Omental fat pad (tissue), 4 donors: ENCODE results near the gene GPR155. TPM values are rescaled to one million over a fixed set of nuclear protein-coding genes. Genes with fewer than 3 reads are reported as not detected.

ENCODE experiments used
- ATAC-seq: fragments of 150-250 bp; one replicate; pipeline ENCODE4 v1.9.1; 2016; ENCODE audit warnings: mild to moderate bottlenecking, moderate library complexity; ENCODE audit not compliant: low FRiP score
- DNase-seq: peaks from one replicate; pipeline ENCODE4 v3.0.0-alpha.2; 2019; ENCODE audit warnings: low spot score
- total RNA-seq, 4 donors: library from RNA; depleted of rRNA; stranded (reverse); fragments of >200 nt; gene quantifications; one replicate each; pipeline ENCODE4 v1.1.0, GENCODE V29; 2016
- TF ChIP-seq, protein P1 (sequence below), 3 donors: fragments of 450-650 bp; IDR thresholded peaks; one replicate each; pipeline ENCODE4 v1.5.1; 2016 to 2017; ENCODE audit warnings: antibody characterized with exemption in 3 of 3, mild to moderate bottlenecking in 3 of 3, moderate library complexity in 2 of 3

Gene GPR155
- total RNA-seq, 4 donors from 2014 or later = 3.6 to 8.0 (median 6.2) TPM

DNA sequence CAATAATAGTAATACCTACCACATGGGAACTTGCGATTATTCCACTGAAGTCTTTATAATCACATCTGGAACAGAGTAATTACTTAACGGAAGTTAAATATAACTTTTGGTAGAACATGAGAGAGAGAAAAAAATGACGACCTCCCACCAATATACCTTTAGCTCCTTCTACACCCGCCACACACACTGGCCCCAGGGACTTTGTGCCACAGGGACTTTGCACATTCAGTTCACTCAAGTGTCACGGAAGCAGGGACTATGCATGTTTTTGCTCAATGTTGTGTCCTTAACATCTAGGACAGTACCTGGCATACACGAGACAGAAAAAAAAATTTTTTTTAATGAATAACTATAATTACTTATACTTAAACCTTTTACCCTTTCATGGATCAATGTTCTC, 4.0 kb downstream of the GPR155 start:
- TF ChIP-seq, protein P1, sequence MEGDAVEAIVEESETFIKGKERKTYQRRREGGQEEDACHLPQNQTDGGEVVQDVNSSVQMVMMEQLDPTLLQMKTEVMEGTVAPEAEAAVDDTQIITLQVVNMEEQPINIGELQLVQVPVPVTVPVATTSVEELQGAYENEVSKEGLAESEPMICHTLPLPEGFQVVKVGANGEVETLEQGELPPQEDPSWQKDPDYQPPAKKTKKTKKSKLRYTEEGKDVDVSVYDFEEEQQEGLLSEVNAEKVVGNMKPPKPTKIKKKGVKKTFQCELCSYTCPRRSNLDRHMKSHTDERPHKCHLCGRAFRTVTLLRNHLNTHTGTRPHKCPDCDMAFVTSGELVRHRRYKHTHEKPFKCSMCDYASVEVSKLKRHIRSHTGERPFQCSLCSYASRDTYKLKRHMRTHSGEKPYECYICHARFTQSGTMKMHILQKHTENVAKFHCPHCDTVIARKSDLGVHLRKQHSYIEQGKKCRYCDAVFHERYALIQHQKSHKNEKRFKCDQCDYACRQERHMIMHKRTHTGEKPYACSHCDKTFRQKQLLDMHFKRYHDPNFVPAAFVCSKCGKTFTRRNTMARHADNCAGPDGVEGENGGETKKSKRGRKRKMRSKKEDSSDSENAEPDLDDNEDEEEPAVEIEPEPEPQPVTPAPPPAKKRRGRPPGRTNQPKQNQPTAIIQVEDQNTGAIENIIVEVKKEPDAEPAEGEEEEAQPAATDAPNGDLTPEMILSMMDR (IDR thresholded peaks at IDR 0.05) = no peak
- ATAC-seq (no peak), DNase-seq (no peak)

DNA sequence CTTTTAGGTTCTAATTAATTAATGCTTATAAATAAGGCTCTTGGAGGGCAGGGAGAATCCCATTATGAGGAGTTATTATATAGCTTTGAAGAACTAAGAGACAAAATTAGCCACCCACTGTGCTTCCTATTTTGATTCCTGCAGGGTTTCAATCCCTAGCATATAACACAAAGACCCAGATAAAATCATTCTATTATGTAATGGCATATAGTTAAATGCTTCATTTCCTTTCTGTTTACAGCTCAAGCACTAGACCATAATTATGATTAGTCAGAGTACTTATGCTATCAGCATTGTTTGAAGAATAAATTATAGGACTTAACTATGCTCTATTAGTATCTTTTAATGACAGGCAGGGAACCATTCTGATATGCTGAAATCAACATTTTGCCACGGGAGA, 9.1 kb downstream of the GPR155 start:
- TF ChIP-seq, protein P1 (IDR thresholded peaks at IDR 0.05) = no peak
- DNase-seq = no peak
- ATAC-seq = no peak

DNA sequence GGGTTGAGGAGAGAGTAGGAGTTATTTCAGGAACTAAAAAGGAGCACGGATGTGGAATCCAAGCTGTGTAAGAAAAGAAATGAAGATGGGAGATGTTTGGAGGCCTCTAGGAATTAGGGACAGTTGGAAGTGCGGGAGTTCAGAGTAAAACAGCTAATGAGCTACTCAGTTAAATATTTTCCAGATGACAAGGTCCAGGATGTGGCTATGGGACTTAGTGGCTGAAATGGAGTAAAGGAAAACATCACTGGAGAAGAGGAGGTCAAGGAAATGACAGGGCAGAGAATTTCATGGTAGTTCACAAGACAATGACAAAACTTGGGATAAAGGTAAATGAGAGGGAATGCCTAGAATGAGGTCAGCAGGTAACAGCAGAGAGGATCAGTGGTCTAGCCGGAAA, 13.0 kb downstream of the GPR155 start:
- ATAC-seq (no peak), DNase-seq (no peak)

DNA sequence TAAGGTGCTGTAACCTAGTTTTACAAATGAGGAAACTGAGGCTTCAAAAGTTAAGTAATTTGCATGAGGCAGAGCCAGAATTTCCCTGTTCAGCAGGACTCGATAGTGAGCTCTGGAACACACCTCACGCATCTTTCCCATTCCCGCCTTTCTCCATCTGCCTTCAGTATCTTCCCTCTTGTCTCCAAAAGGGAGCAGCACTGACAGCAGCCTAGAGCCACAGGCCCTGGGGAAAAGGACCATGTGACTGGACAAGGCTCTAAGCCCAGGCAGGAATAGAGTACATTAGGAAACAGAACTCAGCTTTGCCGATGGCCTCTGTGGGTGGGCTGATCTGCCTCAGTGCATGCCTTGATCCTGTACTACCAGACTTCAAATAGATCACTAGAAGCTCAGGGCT, 21.5 kb downstream of the GPR155 start:
- ATAC-seq (no peak), DNase-seq (no peak)
- TF ChIP-seq, protein P1 (IDR thresholded peaks at IDR 0.05) = no peak

More for the DNA sequence above, 13.0 kb downstream of the GPR155 start:
- TF ChIP-seq, protein P1 (IDR thresholded peaks at IDR 0.05) = no peak

DNA sequence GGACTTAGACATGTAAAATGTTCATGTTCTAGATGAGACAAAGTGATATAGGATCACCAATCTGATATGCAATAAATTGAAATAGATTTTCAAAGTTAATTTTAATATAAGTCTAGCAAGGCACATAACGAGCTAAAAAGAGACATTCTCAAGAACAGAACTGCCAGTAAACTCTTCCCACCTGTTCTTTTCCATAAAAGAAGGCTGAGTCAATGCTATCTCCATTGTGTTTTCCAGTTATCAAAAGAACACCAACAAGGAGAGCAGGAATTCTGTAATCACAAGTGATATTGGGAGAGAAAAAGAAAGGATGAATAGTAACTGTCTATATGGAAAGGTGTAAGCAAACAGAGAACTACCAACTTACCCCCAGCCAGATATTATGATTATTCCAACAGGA, 25.6 kb downstream of the GPR155 start:
- ATAC-seq (no peak), DNase-seq (no peak)
- TF ChIP-seq, protein P1 (IDR thresholded peaks at IDR 0.05) = no peak

DNA sequence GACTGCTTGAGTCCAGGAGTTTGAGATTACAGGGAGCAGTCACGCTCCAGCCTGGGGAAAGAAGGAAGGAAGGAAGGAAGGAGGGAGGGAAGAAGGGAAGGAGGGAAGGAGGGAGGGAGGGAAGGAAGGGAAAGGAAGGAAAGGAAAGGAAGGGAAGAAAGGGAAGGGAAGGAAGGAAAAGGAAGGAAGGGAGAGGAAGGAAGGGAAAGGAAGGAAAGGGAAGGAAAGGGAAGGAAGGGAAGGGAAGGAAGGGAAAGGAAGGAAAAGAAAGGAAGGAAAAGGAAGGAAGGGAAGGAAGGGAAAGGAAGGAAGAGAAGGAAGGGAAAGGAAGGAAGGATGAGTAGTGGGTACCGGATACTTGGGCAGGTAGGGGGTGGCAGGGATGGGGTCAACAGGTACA, 32.3 kb downstream of the GPR155 start:
- ATAC-seq = no peak
- TF ChIP-seq, protein P1 (IDR thresholded peaks at IDR 0.05) = no peak
- DNase-seq = no peak

DNA sequence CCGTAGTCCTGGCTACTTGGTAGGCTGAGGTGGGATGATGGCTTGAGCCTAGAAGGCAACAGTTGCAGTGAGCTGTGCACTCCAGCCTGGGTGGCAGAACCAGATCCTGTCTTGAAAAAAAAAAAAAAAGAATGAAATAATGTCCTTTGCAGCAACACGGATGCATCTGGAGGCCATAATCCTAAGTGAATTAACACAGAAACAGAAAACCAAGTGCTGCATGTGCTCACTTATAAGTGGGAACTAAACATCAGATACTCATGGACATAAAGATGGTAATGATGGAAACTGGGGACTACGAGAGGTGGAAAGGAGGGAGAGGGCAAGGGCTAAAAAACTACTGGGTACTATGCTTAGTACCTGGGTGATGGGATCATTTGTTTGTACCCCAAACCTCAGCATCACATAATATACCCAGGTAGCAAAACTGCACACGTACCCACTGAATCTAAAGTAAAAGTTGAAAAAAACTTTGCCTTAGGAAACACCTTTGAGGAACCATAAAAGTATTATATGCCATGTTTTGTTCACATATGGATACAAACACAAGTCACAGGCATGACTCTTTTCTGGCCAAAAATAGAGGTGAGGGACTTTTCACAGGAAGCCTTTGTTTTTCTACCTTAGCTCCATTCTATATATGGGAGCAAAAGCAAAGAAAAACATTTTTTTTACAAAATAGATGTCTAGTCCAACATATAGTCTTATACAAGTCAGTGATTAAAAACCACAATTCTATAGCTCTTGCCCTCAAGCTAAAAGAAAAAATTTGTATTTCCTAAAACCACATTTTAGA, 36.6 kb downstream of the GPR155 start:
- TF ChIP-seq, protein P1 (IDR thresholded peaks at IDR 0.05) = no peak
- DNase-seq (no peak), ATAC-seq (no peak)
